HepG2 (cell line): Measurements from ENCODE around the gene EPHA1. TPM values are rescaled to one million over a fixed set of nuclear protein-coding genes. Genes with fewer than 3 reads are reported as not detected.

Experiments used
- ATF5 ChIP-seq: sonication (generic); formaldehyde crosslinking; IDR thresholded peaks from 2 replicates; pipeline ENCODE4 v1.4.0; 2020; ENCODE audit warnings: mild to moderate bottlenecking, low read depth, missing genetic modification reagents
- CERS6 ChIP-seq: sonication (generic); formaldehyde crosslinking; IDR thresholded peaks from 2 replicates; pipeline ENCODE4 v1.5.0; 2020; ENCODE audit warnings: missing genetic modification reagents
- ELF1 ChIP-seq: sonication (generic); formaldehyde crosslinking; IDR thresholded peaks from 2 replicates; pipeline ENCODE4 v1.4.0; 2020; ENCODE audit warnings: missing genetic modification reagents
- ELK4 ChIP-seq: sonication (generic); formaldehyde crosslinking; IDR thresholded peaks from 2 replicates; pipeline ENCODE4 v1.9.0; 2021; ENCODE audit warnings: missing genetic modification reagents, borderline replicate concordance
- IKZF5 ChIP-seq: IDR thresholded peaks from 2 replicates; pipeline ENCODE4 v1.6.1; 2018; ENCODE audit warnings: missing genetic modification reagents, mild to moderate bottlenecking, missing compliant biosample characterization
- KAT8 ChIP-seq: IDR thresholded peaks from 2 replicates; pipeline ENCODE4 v1.6.1; 2016; ENCODE audit warnings: missing genetic modification reagents, missing compliant biosample characterization
- KLF11 ChIP-seq: IDR thresholded peaks from 2 replicates; pipeline ENCODE4 v1.6.1; 2016; ENCODE audit warnings: missing compliant biosample characterization
- MAF1 ChIP-seq: sonication (generic); formaldehyde crosslinking; IDR thresholded peaks from 2 replicates; pipeline ENCODE4 v1.5.0; 2020; ENCODE audit warnings: missing genetic modification reagents, borderline replicate concordance
- NCOA1 ChIP-seq: sonication (generic); formaldehyde crosslinking; IDR thresholded peaks from 2 replicates; pipeline ENCODE4 v1.9.0; 2021; ENCODE audit warnings: missing genetic modification reagents
- SMARCE1 ChIP-seq: fragments of 450-650 bp; IDR thresholded peaks from 2 replicates; pipeline ENCODE4 v1.6.1; 2017; ENCODE audit warnings: borderline replicate concordance
- SNAPC4 ChIP-seq: sonication (generic); formaldehyde crosslinking; IDR thresholded peaks from 2 replicates; pipeline ENCODE4 v1.4.0; 2020; ENCODE audit warnings: mild to moderate bottlenecking, missing genetic modification reagents
- STAG1 ChIP-seq: sonication (generic); formaldehyde crosslinking; IDR thresholded peaks from 2 replicates; pipeline ENCODE4 v1.4.0; 2020; ENCODE audit warnings: missing genetic modification reagents
- ZFP1 ChIP-seq: IDR thresholded peaks from 2 replicates; pipeline ENCODE4 v1.6.1; 2016
- ZNF597 ChIP-seq: sonication (generic); formaldehyde crosslinking; IDR thresholded peaks from 2 replicates; pipeline ENCODE4 v1.5.0; 2020; ENCODE audit warnings: missing genetic modification reagents
- ZNF616 ChIP-seq: sonication (generic); formaldehyde crosslinking; IDR thresholded peaks from 2 replicates; pipeline ENCODE4 v1.5.0; 2020; ENCODE audit warnings: low read depth, mild to moderate bottlenecking, missing genetic modification reagents
- ZNF704 ChIP-seq: sonication (generic); formaldehyde crosslinking; IDR thresholded peaks from 2 replicates; pipeline ENCODE4 v1.8.1; 2023; ENCODE audit warnings: mild to moderate bottlenecking, inconsistent platforms, moderate library complexity, missing genetic modification reagents, borderline replicate concordance
- ZSCAN22 ChIP-seq: sonication (generic); formaldehyde crosslinking; IDR thresholded peaks from 2 replicates; pipeline ENCODE4 v1.4.0; 2020; ENCODE audit warnings: mild to moderate bottlenecking, missing genetic modification reagents
- polyA plus RNA-seq, 8 experiments: library from polyadenylated mRNA; depleted of rRNA in 3 of 8; stranded (reverse) in 7 of 8; unstranded in 1 of 8; fragments of >200 nt; fragmentation: Illumina TruSeq in 4 of 8; extraction: Trizol in 4 of 8; gene quantifications; 2 replicates each; pipeline versions ENCODE4 v1.2.1 to v1.2.3, GENCODE V29; 2011 to 2016; ENCODE audit warnings: low read depth in 4 of 8, missing spikeins in 1 of 8, mixed read lengths in 1 of 8; ENCODE audit not compliant: insufficient read depth in 1 of 8
- total RNA-seq, 5 experiments: library from RNA; depleted of rRNA; stranded (reverse); fragments of >200 nt; fragmentation: Illumina TruSeq; extraction: Trizol; gene quantifications; 2 replicates each; pipeline ENCODE4 v1.2.3, GENCODE V29; 2016; ENCODE audit warnings: low read depth in 1 of 5

The EPHA1 gene
- total and polyA plus RNA-seq, 2 of the 13 experiments (the other 11 are each of a cell fraction or from before 2014, with no cell fraction given) = 4.6 to 17.1 TPM

GRCh38 chr7:143395187-143396149, 13.2 kb downstream of the EPHA1 start (continued):
- TF ChIP-seq ATF5 (CRISPR knock-in tag) = no peak
- peak; percentile 70; the same call in 1 of the 2 replicates for TF ChIP-seq MAF1 (CRISPR knock-in tag)
- TF ChIP-seq ZFP1 (CRISPR knock-in tag) = no peak
- no peak for TF ChIP-seq CERS6
- no peak for TF ChIP-seq ZNF597 (CRISPR knock-in tag)
- TF ChIP-seq STAG1 (CRISPR knock-in tag) = peak; percentile 25; the same call in 1 of the 2 replicates
- peak; percentile 27; the same call in 1 of the 2 replicates for TF ChIP-seq ELF1 (CRISPR knock-in tag)
- no peak for TF ChIP-seq SMARCE1
- no peak for TF ChIP-seq KLF11
- no peak for TF ChIP-seq NCOA1 (CRISPR knock-in tag)
- no peak for TF ChIP-seq KAT8 (CRISPR knock-in tag)
- no peak for TF ChIP-seq ZNF616 (CRISPR knock-in tag)
- TF ChIP-seq IKZF5 (CRISPR knock-in tag) = peak; percentile 83; the same call in 1 of the 2 replicates
- TF ChIP-seq ELK4 (CRISPR knock-in tag) = no peak
- TF ChIP-seq SNAPC4 (CRISPR knock-in tag) = no peak
- no peak for TF ChIP-seq ZNF704 (CRISPR knock-in tag)
- TF ChIP-seq ZSCAN22 (CRISPR knock-in tag) = no peak
